HEK293 (cell line): ENCODE data around the gene FAN1.

Source experiments
- CTCF ChIA-PET: fragments of 350-600 bp; formaldehyde crosslinking; extraction: SDS; loops from one replicate; lab custom pipeline; 2021; ENCODE audit warnings: antibody characterized with exemption; lab: Yijun Ruan, JAX
- POLR2A ChIA-PET: fragments of 300-600 bp; formaldehyde crosslinking; extraction: SDS; loops from one replicate; lab custom pipeline; 2020; ENCODE audit warnings: antibody characterized with exemption, inconsistent platforms; lab: Yijun Ruan, JAX
- H3K27ac ChIP-seq: fragments of 200-500 bp; sonication (Bioruptor generic); 2 replicates; pipeline ENCODE4 v1.5.1; 2014; ENCODE audit warnings: low read depth, low read length, control low read depth, inconsistent platforms; ENCODE audit errors: extremely low read depth
- H3K36me3 ChIP-seq, 2 experiments: fragments of 200-500 bp in 1 of 2; sonication (Bioruptor generic) in 1 of 2; 1 replicate in 1 of 2; 2 replicates in 1 of 2; pipeline ENCODE4 v1.5.1; 2014 to 2017; ENCODE audit warnings: inconsistent platforms in 2 of 2, low read length in 2 of 2; ENCODE audit not compliant: control insufficient read depth in 2 of 2, insufficient read depth in 1 of 2
- H3K4me1 ChIP-seq: fragments of 200-500 bp; sonication (Bioruptor generic); 2 replicates; pipeline ENCODE4 v1.5.1; 2014; ENCODE audit warnings: mild to moderate bottlenecking, low read length, inconsistent platforms; ENCODE audit not compliant: control insufficient read depth, insufficient read depth
- H3K4me3 ChIP-seq: 2 replicates; pipeline ENCODE4 v1.5.1; 2011; ENCODE audit warnings: low read depth, mild to moderate bottlenecking, control low read depth, low read length, moderate library complexity
- H3K9me3 ChIP-seq: fragments of 200-500 bp; sonication (Bioruptor generic); 2 replicates; pipeline ENCODE4 v1.5.1; 2014; ENCODE audit warnings: low read depth, low read length, inconsistent platforms; ENCODE audit not compliant: control insufficient read depth, insufficient read depth
- GLIS1 ChIP-seq: fragments of 450-650 bp; formaldehyde crosslinking; IDR thresholded peaks from 2 replicates; pipeline ENCODE4 v1.5.1; 2016; ENCODE audit warnings: missing biosample characterization, missing genetic modification characterization
- IKZF3 ChIP-seq: fragments of 450-650 bp; IDR thresholded peaks from 2 replicates; pipeline ENCODE4 v1.5.0; 2018; ENCODE audit warnings: missing biosample characterization, mild to moderate bottlenecking, missing genetic modification characterization, moderate library complexity
- KLF1 ChIP-seq: fragments of 450-650 bp; formaldehyde crosslinking; IDR thresholded peaks from 2 replicates; pipeline ENCODE4 v1.5.1; 2016; ENCODE audit warnings: missing biosample characterization, missing genetic modification characterization
- KLF16 ChIP-seq: fragments of 450-650 bp; formaldehyde crosslinking; IDR thresholded peaks from 2 replicates; pipeline ENCODE4 v1.5.1; 2017; ENCODE audit warnings: missing biosample characterization, missing genetic modification characterization
- KLF9 ChIP-seq: fragments of 450-650 bp; formaldehyde crosslinking; IDR thresholded peaks from 2 replicates; pipeline ENCODE4 v1.5.1; 2016; ENCODE audit warnings: missing biosample characterization, missing genetic modification characterization, low read depth
- ZBTB20 ChIP-seq: fragments of 450-650 bp; formaldehyde crosslinking; IDR thresholded peaks from 2 replicates; pipeline ENCODE4 v1.5.1; 2016; ENCODE audit warnings: missing biosample characterization, missing genetic modification characterization
- ZFP41 ChIP-seq: fragments of 450-650 bp; formaldehyde crosslinking; IDR thresholded peaks from 2 replicates; pipeline ENCODE4 v1.5.1; 2016; ENCODE audit warnings: missing biosample characterization, missing genetic modification characterization, borderline replicate concordance
- ZNF175 ChIP-seq: fragments of 450-650 bp; formaldehyde crosslinking; IDR thresholded peaks from 2 replicates; pipeline ENCODE4 v1.5.1; 2016; ENCODE audit warnings: missing biosample characterization, missing genetic modification characterization
- ZNF202 ChIP-seq: fragments of 450-650 bp; formaldehyde crosslinking; IDR thresholded peaks from 2 replicates; pipeline ENCODE4 v1.5.1; 2016; ENCODE audit warnings: missing biosample characterization, missing genetic modification characterization, borderline replicate concordance
- ZNF341 ChIP-seq: fragments of 450-650 bp; formaldehyde crosslinking; IDR thresholded peaks from 2 replicates; pipeline ENCODE4; 2016; ENCODE audit warnings: low read depth, missing biosample characterization, missing genetic modification characterization
- ZNF426 ChIP-seq: fragments of 450-650 bp; formaldehyde crosslinking; IDR thresholded peaks from 2 replicates; pipeline ENCODE4 v1.5.1; 2017; ENCODE audit warnings: missing biosample characterization, missing genetic modification characterization, mild to moderate bottlenecking, inconsistent platforms, moderate library complexity
- ZNF473 ChIP-seq: fragments of 450-650 bp; formaldehyde crosslinking; IDR thresholded peaks from 2 replicates; pipeline ENCODE4 v1.5.1; 2017; ENCODE audit warnings: missing biosample characterization, missing genetic modification characterization
- ZNF544 ChIP-seq: fragments of 450-650 bp; formaldehyde crosslinking; IDR thresholded peaks from 2 replicates; pipeline ENCODE4 v1.5.0; 2017; ENCODE audit warnings: missing biosample characterization, missing genetic modification characterization
- ZNF654 ChIP-seq: fragments of 450-650 bp; formaldehyde crosslinking; IDR thresholded peaks from 2 replicates; pipeline ENCODE4 v1.5.1; 2016; ENCODE audit warnings: low read depth, missing biosample characterization, missing genetic modification characterization
- ZNF660 ChIP-seq: fragments of 450-650 bp; IDR thresholded peaks from 2 replicates; pipeline ENCODE4 v1.5.1; 2018; ENCODE audit warnings: missing biosample characterization, mild to moderate bottlenecking, missing genetic modification characterization
- ZNF747 ChIP-seq: fragments of 450-650 bp; formaldehyde crosslinking; IDR thresholded peaks from 2 replicates; pipeline ENCODE4 v1.5.1; 2016; ENCODE audit warnings: missing biosample characterization, missing genetic modification characterization
- ZNF777 ChIP-seq: fragments of 450-650 bp; formaldehyde crosslinking; IDR thresholded peaks from 2 replicates; pipeline ENCODE4 v1.5.1; 2017; ENCODE audit warnings: missing biosample characterization, missing genetic modification characterization, borderline replicate concordance
- TF ChIP-seq, protein P1 (sequence below): fragments of 450-650 bp; formaldehyde crosslinking; conservative IDR thresholded peaks from 2 replicates; pipeline ENCODE4 v1.5.1; 2016; ENCODE audit warnings: low read depth, missing biosample characterization, missing genetic modification characterization
- TF ChIP-seq, protein P2 (sequence below): fragments of 450-650 bp; formaldehyde crosslinking; IDR thresholded peaks from 2 replicates; pipeline ENCODE4 v1.5.1; 2016; ENCODE audit warnings: missing biosample characterization, missing genetic modification characterization
- TF ChIP-seq, protein P3 (sequence below): fragments of 450-650 bp; formaldehyde crosslinking; IDR thresholded peaks from 2 replicates; pipeline ENCODE4 v1.5.1; 2017; ENCODE audit warnings: missing biosample characterization, missing genetic modification characterization
- TF ChIP-seq, protein P4 (sequence below): fragments of 450-650 bp; formaldehyde crosslinking; optimal IDR thresholded peaks from 2 replicates; pipeline ENCODE3; 2016; ENCODE audit warnings: missing biosample characterization, mild to moderate bottlenecking, missing genetic modification characterization

Gene FAN1

DNA sequence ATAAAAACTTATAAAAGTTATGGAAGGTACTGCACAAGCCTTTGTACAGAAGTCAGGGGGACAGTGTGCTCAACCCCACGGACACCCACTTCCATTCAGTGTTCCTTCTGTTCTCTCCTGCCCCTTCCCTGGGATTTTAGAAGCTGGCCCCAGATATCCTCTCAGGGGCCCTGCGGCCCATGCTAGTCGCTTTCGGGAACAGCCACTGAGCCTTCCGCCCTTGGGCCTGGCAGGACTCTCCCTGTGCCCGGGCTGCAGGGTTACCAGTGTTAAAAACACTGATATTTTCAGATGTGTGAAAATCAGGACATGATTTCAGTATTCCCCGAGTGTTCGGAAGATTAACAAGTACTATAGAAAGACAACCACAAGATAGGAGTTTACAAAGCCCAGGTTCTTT is 22.4 kb downstream of the FAN1 start (continued):
- TF ChIP-seq, protein P1, sequence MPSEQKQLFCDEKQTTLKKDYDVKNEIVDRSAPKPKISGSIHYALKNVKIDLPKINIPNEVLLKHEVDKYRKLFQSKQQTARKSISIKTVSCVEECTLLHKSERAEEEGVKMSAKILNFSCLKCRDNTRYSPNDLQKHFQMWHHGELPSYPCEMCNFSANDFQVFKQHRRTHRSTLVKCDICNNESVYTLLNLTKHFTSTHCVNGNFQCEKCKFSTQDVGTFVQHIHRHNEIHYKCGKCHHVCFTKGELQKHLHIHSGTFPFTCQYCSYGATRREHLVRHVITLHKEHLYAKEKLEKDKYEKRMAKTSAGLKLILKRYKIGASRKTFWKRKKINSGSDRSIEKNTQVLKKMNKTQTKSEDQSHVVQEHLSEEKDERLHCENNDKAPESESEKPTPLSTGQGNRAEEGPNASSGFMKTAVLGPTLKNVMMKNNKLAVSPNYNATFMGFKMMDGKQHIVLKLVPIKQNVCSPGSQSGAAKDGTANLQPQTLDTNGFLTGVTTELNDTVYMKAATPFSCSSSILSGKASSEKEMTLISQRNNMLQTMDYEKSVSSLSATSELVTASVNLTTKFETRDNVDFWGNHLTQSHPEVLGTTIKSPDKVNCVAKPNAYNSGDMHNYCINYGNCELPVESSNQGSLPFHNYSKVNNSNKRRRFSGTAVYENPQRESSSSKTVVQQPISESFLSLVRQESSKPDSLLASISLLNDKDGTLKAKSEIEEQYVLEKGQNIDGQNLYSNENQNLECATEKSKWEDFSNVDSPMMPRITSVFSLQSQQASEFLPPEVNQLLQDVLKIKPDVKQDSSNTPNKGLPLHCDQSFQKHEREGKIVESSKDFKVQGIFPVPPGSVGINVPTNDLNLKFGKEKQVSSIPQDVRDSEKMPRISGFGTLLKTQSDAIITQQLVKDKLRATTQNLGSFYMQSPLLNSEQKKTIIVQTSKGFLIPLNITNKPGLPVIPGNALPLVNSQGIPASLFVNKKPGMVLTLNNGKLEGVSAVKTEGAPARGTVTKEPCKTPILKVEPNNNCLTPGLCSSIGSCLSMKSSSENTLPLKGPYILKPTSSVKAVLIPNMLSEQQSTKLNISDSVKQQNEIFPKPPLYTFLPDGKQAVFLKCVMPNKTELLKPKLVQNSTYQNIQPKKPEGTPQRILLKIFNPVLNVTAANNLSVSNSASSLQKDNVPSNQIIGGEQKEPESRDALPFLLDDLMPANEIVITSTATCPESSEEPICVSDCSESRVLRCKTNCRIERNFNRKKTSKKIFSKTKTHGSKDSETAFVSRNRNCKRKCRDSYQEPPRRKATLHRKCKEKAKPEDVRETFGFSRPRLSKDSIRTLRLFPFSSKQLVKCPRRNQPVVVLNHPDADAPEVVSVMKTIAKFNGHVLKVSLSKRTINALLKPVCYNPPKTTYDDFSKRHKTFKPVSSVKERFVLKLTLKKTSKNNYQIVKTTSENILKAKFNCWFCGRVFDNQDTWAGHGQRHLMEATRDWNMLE (tag by site-specific recombination), result no peak
- TF ChIP-seq, protein P2, sequence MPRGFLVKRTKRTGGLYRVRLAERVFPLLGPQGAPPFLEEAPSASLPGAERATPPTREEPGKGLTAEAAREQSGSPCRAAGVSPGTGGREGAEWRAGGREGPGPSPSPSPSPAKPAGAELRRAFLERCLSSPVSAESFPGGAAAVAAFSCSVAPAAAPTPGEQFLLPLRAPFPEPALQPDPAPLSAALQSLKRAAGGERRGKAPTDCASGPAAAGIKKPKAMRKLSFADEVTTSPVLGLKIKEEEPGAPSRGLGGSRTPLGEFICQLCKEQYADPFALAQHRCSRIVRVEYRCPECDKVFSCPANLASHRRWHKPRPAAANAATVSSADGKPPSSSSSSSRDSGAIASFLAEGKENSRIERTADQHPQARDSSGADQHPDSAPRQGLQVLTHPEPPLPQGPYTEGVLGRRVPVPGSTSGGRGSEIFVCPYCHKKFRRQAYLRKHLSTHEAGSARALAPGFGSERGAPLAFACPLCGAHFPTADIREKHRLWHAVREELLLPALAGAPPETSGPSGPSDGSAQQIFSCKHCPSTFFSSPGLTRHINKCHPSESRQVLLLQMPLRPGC (tag by site-specific recombination), result no peak
- TF ChIP-seq ZNF202 (no peak), ZNF175 (tag by site-specific recombination) (no peak)

DNA sequence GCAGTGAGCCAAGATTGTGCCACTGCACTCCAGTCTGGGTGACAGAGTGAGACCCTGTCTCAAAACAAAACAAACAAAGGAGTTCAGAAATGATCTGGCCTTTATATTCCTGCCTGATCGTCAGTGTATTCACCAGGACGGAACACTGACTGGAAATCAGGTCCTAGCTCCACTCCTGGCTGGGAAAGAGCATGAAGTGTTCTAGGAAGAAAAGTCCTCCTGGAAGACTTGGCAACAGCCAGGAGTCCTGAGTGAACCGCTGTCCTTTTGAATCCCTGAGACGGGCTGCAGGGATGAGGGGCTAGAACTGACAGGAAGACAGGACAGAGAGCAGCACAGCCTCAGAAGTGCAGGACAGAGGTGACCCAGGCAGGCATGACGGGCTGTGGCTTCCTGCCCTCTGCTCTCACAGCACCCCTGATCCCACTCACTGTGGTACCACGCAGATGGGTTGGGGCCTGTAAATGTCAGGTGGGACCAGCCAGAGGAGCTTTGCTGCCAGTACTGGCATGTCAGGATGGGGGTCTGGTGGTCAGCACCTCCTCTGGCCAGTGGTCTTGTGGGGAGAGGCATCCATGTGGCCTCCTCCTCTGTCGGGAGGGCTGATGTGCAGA is 23.5 kb downstream of the FAN1 start:
- Histone ChIP-seq H3K4me3 (no peak overlapping the region), H3K27ac (no peak overlapping the region), H3K9me3 (no peaks in the 10 kb centered on the region), H3K36me3 (peaks cover 4 to 86% of the 10 kb centered on the region in 2 experiments; a peak in 2 of 3 replicates), H3K4me1 (no peaks in the 10 kb centered on the region)
- POLR2A ChIA-PET, result no interaction called here
- TF ChIP-seq IKZF3 (tag by site-specific recombination) (no peak), ZFP41 (tag by site-specific recombination) (no peak), KLF16 (tag by site-specific recombination) (no peak), KLF1 (tag by site-specific recombination) (no peak), ZNF654 (tag by site-specific recombination) (no peak), ZNF473 (tag by site-specific recombination) (no peak), ZNF747 (tag by site-specific recombination) (no peak), ZNF426 (tag by site-specific recombination) (no peak), ZNF777 (no peak), ZBTB20 (tag by site-specific recombination) (no peak), GLIS1 (no peak), KLF9 (no peak), ZNF341 (tag by site-specific recombination) (no peak), ZNF660 (no peak), ZNF544 (tag by site-specific recombination) (no peak)
- TF ChIP-seq, protein P3, sequence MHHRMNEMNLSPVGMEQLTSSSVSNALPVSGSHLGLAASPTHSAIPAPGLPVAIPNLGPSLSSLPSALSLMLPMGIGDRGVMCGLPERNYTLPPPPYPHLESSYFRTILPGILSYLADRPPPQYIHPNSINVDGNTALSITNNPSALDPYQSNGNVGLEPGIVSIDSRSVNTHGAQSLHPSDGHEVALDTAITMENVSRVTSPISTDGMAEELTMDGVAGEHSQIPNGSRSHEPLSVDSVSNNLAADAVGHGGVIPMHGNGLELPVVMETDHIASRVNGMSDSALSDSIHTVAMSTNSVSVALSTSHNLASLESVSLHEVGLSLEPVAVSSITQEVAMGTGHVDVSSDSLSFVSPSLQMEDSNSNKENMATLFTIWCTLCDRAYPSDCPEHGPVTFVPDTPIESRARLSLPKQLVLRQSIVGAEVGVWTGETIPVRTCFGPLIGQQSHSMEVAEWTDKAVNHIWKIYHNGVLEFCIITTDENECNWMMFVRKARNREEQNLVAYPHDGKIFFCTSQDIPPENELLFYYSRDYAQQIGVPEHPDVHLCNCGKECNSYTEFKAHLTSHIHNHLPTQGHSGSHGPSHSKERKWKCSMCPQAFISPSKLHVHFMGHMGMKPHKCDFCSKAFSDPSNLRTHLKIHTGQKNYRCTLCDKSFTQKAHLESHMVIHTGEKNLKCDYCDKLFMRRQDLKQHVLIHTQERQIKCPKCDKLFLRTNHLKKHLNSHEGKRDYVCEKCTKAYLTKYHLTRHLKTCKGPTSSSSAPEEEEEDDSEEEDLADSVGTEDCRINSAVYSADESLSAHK (tag by site-specific recombination), result no peak
- TF ChIP-seq, protein P4, sequence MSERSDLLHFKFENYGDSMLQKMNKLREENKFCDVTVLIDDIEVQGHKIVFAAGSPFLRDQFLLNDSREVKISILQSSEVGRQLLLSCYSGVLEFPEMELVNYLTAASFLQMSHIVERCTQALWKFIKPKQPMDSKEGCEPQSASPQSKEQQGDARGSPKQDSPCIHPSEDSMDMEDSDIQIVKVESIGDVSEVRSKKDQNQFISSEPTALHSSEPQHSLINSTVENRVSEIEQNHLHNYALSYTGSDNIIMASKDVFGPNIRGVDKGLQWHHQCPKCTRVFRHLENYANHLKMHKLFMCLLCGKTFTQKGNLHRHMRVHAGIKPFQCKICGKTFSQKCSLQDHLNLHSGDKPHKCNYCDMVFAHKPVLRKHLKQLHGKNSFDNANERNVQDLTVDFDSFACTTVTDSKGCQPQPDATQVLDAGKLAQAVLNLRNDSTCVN, result no peak
- CTCF ChIA-PET, result no interaction called here
